IPS-NIHi7 (cell line): ENCODE results near the gene ADCYAP1R1.

Experiments used
- DNase-seq: peaks from one replicate; pipeline ENCODE4 v3.0.0; 2012; ENCODE audit warnings: mixed read lengths; ENCODE audit errors: extremely low spot score

Gene ADCYAP1R1

DNA sequence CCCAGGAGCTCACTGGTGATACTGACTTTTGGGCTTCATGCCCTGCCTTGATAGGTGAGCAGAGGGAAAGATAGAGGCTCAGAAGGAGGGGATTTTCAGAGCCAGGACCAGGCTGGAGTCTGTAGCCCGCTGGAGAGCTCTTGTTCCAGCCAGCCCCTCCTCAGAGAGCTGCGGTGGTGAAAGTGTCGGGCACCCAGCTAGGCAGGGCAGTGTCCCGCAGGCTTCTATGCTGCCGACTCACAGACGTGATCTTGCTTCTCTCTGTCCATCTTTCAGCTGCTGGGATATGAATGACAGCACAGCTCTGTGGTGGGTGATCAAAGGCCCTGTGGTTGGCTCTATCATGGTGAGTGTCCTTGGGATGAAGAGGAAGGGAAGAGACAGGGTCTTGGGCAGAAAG is 35.2 kb downstream of the ADCYAP1R1 start:
- no peak for DNase-seq

GRCh38 chr7:31091924-31092434 is 39.9 kb downstream of the ADCYAP1R1 start:
- DNase-seq, result no peak

DNA sequence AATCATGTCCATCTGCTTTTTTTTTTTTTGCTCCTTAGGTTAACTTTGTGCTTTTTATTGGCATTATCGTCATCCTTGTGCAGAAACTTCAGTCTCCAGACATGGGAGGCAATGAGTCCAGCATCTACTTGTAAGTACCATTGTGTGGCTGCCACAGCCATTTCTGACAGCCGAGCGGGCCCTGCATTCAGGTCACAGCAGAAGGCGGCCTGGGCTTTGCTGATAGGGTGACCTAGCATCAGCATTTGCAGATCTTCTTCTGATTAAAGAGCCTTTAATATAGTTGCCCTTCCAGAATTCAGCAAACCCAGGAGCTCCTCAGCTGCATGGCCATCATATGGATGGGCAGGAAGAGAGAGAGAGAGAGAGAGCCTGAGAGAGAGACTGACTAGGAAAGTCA is 40.5 kb downstream of the ADCYAP1R1 start:
- DNase-seq, result no peak

DNA sequence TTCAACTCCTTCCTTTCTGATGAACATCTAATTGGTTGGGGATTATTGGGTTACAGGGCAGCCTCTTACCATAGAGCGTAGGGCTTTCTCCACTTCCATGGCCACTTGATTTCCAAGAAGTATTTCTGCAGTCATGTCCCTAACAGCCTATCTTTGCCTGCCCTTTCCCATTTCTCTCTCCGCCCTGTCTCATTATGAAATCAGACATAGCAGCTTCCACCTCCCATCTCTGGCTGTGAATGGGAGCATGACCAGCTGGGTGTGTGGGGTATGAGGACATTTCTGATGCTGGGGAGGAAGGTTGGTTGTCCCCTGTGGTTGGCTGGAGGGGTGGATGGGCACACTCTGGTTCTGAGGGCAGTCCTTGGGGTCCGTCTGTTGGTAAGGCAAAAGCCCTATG is 41.2 kb downstream of the ADCYAP1R1 start:
- DNase-seq, result no peak

DNA sequence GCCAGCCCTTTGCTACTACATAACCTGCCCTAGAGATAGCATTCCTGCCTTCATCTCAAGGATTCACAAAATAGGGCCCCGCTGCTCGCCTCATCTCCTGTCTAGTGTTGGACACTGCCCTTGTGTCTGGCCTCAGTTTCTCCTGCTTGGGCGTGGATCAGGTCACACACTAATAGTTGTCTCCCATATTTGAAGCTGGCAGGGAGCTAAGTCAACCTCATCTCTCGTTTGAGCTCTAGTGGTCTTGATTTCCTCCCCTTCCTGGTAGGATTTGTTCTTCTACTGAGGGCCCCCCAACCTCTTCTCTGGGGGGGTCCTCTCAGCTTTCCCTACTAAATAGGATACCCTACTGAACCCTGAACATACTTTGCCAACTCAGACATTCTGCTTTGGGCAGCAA is 42.2 kb downstream of the ADCYAP1R1 start:
- DNase-seq, result no peak

GRCh38 chr7:31095286-31096197 is 43.4 kb downstream of the ADCYAP1R1 start:
- no peak for DNase-seq

- no peak for DNase-seq
These were observed 44.2 kb downstream of the ADCYAP1R1 start for GRCh38 chr7:31096198-31096876.

DNA sequence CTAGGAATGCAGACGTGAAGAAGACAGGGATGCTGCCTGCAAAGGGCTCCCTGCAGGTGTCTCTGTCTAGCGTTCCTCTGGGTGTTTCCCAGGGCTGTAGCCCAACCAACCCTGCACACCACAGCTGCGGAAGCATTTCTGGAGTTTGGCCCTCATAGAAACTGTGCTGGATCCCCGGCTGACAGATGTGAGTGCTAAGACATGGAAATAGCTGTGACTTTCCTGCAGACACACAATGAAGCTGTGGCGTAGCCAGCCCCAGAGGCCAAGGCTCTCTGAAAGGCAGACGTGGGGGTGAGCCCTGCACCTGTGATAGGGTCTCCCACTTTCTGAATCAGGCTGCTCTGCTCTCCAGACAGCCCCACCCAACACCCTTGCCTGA is 44.8 kb downstream of the ADCYAP1R1 start:
- DNase-seq, result no peak

DNA sequence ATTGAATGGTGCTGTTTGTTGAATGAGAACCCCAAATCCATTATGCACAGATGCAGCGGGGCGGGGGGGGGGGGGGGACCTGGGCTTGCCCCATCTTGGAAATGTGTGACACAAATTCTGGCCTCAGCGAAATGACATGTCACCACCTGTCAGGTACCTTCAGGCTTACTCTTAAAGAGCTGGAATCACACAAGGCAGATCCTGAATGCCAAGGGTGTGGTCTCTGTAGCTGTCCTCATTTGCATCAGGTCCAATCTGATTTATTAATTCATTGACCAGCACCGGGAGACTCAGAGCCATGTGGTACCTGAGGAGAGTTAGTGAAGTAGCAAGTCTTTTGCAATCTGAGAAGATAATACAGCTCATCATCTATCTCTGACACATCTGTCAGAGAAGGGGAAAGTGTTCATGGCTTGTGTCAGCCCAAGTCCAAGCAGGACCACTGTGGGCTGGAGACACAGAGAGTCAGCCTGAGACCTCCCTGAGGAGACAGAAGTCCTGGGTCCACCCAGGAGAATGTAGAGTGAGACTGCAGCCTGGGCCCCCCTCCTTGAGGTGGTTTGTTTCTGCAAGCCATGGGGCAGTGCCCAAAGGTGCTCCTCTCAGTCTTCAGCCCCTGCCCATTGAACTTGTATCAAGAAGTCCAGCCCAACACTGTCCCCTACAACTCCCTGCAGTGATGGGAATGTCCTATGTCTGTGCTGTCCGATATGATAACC is 46.7 kb downstream of the ADCYAP1R1 start:
- DNase-seq, result no peak

DNA sequence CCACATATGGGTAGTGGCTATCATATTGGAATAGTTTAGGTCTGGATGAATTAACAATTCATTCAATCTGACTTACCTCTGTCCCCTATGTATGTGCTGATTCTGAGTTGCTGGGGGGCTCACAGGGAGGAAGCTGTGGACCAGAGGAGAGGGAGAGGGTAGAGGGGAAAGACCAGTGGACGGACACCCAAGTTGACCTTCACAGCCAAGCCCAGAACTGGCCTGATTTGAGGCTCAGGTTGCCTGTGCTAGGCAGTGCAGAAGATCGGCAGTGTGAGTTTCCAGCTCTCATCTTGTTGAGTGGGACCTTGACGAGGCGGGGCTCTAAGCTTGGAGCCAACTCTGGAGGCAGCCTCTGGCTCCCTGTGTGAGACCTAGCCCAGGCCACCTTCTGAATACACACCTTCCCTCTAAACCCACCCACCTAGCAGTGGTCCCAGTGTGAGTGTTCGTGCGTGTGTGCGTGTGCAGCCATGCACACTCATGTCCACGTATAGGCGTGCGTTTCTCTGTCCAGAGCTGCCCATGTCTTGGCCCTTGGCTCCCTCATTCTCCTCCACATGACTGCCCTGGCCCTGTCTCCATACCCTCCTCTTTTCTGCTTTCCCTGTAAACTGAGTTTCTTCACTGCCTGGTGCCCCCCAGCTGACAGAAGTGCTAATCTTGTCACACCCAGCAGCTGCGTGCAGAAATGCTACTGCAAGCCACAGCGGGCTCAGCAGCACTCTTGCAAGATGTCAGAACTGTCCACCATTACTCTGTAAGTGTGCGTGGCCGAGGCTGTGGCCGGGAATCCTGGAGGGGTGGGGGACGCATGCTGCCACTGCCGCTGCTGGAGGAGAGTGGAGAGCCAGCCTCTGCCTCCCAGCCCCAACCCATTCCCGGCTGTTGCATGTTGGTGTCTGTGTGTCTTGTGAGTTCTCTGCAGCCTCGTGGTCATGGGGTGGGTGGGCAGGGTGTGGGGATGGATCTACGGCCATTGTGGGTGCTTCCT is 47.6 kb downstream of the ADCYAP1R1 start:
- DNase-seq, result no peak

DNA sequence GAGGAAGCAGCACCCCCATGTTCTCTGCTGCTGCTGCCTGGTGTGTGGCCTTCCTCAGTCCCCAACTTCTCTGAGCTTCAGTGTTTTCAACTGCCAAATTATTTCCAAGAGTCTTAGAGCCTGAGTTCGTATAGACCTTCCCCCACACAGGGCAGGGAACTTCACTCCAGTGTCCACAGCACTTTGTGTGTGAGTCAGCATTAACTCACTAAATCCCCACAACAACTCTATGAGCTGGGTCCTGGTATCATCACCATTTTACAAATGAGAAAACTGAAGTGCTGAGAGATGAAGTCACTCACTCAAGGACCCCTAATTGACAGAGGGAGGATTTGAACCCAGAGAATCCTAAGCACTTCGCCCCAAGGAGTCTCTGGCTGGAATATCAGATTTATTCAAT is 48.3 kb downstream of the ADCYAP1R1 start:
- DNase-seq, result no peak

DNA sequence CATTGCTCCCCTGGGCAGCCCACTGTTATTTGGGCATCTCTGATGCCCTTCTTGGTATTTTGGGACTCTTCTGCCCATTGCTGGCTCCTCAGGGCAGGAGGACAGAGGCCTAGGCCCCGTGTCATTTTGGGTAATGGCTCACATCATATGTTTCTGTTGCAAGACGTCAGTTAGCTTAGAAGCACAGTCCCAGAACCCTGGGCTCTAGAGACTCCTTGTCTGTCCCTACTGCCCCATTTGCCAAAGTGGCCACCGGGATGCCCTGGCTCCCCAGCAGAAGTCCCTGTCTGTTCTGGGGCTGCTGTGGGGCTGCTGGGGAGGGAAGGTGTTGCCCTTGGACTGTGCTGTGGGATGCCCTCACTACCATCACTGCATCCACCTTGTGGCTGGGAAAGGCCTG is 48.8 kb downstream of the ADCYAP1R1 start:
- DNase-seq, result no peak

GRCh38 chr7:31101544-31101943 is 49.4 kb downstream of the ADCYAP1R1 start:
- no peak for DNase-seq

DNA sequence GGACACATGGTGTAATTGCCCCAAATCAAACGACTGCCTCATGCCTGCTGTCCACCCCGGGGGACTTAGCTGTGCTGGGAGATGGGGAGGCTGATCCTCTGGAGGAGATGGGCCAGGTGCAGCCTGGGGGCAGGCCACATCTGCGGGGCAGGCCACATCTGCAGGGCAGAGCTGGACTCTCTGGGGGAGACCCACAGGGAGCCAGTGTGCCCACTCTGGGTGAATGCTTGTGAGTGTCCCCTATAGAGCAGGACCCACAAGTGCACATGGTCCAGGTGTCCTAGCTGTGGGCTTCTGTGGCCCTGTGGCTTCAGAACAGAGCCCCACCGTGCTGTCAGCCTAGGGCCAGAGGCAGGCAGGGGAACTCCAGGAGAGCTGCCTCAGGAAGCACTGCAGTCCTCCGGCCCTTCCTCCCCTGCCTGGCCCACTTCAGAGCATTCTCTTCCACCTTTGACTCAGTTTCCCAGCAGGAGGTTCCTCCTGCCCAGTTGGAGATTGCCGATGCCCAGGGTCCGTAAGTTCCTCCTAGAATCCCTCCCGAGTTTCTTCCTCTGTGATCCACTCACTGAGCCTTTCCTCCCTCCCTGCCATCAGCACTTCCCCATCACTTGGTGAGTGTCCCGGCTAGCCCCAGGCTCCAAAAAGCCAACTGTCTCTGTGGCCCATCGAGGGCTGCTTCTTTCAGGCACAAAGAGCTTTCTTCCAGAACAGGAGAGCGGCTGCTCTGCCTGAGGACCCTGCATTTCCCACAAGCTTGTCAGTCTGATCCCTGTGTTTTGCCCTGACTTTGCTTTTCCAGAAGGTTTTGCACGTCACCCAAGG is 50.3 kb downstream of the ADCYAP1R1 start:
- DNase-seq, result no peak

- no peak for DNase-seq
These were observed 51.1 kb downstream of the ADCYAP1R1 start for GRCh38 chr7:31102973-31103850.

DNA sequence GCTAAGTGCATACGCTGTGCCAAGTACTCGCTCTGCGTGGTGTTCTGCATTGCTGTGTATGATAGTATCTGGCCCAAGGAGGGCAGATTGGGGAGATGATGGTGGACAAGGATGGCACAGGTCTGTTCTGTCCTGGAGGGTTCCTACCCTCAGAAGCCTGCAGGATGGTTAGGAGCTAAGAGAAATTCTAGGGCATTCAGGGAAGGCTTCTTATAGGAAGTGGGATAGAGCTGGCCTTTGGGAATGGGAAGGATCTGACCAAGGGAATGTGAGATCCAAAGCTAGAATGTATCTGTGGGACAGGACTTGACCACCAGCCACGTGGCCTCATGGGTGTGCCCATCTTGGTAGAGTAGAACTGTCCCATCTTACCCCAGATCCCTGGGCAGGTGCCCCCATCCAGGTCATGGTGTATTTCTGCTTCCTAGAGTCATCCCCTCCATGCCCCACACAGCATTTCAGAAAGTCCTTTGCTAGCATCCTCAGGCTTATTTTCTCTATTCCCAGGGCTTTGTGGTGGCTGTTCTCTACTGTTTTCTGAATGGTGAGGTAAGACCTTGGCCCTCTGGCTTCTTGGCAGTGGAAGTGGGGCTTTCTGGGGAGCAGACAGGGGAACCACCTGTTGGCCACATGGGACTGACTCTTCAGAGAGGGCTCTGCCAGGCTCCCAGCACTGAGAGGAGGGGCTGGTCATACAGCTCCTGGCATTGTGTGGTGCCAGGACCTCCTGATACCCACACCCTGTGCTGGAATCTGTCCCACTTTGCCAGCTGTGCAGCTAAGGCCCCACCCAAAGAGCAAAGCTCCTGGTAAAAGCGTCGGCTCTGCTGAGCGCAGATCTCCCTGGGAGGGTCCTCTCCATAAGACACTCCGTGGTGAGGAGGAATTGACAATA is 52.5 kb downstream of the ADCYAP1R1 start:
- DNase-seq, result no peak

DNA sequence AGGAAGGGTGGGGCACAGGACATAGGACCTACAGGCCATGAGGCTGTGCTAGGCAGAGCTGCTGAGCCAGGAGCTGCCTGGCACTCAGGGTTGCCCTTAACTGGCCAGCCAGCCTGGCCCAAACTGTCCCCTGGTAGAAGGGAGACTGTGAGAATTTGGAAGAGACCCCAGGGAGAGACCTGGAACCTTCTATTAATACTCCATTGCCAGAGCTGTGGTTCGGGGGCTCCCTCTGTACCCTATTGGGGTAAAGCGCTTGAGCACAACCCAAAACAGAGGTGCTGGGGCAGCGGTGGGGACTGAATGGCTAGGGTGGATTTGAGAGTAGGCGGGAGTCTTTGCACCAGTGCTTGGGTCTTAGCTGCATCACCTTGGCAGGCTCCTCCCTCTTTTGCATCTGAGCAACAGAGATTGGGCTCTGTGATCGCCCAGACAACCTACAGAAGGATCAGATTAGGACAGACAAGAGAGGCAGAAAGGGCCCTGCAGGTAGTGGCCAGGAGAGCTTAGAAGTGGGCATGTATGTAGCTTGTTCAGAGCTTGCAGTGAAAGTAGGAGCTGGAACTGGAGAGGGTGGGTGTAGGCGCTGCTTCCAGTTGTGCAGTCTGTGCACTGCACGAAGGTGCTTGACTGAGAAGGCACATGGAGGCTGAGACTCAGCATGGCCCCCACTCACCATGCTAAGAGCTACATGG is 53.3 kb downstream of the ADCYAP1R1 start:
- no peak for DNase-seq
